Frontal cortex (tissue), 4 donors: ENCODE data around the gene MNS1. TPM values are rescaled to one million over a fixed set of nuclear protein-coding genes. Genes with fewer than 3 reads are reported as not detected.
A peak's percentile ranks its signal among the peaks of the same experiment; 100 is the strongest.
"Not testable (repeated sequence)": the region's sequence is repeated elsewhere in the genome, so short reads cannot be mapped to it uniquely, and the experiment has no call there.

ENCODE experiments used
- DNase-seq, 2 donors: peaks; one replicate each; pipeline ENCODE4 v3.0.0; 2012; ENCODE audit warnings: low spot score in 2 of 2
- FAIRE-seq: peaks from 2 replicates; lab custom pipeline; 2012; peaks lifted over from hg19 to GRCh38; lab: Jason Lieb, UNC
- total RNA-seq: library from RNA; depleted of rRNA; stranded (reverse); fragments of >200 nt; gene quantifications from one replicate; pipeline ENCODE4 v1.2.3, GENCODE V29; 2014
- donor health status: control.
- donor health status: control.
- donor health status: control.

The MNS1 gene
- total RNA-seq, 1 donor from 2014 or later, result 1.2 TPM

DNA sequence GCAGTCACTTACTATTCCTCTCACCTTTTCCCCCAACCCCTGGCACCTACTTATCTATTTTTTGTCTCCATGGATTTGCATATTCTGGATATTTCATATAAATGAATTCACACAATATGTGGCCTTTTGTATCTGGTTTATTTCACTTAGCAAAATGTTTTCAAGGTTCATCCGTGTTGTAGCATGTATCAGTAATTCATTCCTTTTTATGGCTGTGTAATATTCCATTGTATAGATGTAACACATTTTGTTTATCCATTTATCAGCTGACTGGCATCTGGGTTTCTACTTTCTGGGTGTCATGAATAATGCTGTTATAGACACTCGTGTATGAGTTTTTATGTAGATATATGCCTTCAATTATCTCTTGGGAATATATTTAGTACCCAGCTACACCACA, 5.8 kb downstream of the MNS1 start:
- DNase-seq (no peak), FAIRE-seq (no peak)

DNA sequence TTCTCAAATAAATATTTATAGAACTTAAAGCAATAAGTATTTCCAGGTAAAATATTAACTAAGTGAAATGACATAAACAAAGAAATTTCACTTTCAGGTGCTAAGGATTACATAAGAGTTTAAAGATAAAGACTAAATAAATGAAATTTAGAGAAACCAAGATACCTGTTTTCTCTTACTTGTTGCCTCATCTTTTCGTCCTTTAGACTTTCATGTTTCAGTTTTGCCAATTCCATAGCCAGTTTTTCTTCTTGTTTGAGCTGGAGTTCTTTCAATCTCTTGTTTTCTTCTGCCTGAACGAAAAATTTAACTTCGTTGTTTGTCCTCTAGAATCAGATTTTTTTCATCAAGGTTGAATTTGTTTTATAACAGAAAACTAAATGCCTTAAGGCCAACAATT, 8.7 kb downstream of the MNS1 start:
- no peak for FAIRE-seq
- no peak for DNase-seq

DNA sequence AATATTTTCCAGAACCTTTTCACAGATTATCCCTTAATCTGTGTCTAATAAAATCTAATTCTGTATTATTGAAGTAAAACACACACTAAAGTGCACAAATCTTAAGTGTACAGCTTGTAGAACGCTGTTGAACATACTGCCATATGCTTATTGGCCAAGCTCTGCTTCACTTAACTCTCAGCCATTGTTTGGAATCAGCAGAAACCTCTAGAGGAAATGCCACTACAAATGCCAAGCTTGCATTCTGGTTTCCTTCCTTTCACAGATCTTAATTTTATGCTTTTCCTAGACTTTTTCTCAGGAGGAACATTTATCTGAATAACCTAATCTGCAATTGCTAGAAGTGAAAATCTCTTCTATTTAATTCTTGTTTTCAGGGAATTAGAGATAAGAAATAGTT, 10.1 kb downstream of the MNS1 start:
- FAIRE-seq, result no peak
- DNase-seq, result no peak

DNA sequence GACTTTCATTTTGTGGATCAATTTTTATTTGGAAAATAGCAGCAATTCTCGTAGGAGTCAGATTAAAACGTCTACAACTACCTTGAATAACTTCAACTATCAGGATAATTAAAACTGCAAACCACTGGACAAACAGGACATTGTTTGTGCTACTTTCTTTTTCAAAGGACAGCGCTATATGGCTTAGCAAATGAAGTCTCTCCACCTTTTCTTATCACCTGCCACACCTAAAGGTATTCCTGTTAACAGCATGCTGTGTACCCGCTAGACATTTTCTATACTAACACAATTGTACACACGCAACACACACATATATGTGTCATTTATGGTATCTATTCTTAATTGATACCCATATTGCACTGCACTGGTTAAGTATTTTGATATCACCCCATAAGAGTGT, 19.2 kb downstream of the MNS1 start:
- no peak for DNase-seq
- no peak for FAIRE-seq

DNA sequence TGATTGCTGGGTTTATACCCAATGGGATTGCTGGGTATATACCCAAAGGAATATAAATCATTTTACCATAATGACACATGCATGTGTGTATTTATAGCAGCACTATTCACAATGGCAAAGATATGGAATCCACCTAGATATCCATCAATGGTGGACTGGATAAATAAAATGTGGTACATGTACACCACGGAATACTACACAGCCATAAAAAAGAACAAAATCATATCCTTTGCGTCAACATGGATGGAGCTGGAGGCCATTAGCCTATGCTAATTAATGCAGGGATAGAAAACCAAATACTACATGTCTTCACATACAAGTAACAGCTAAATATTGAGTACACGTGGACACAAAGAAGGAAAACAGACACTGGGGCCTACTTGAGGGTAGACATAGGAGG, 22.6 kb downstream of the MNS1 start:
- FAIRE-seq (no peak), DNase-seq (no peak)

DNA sequence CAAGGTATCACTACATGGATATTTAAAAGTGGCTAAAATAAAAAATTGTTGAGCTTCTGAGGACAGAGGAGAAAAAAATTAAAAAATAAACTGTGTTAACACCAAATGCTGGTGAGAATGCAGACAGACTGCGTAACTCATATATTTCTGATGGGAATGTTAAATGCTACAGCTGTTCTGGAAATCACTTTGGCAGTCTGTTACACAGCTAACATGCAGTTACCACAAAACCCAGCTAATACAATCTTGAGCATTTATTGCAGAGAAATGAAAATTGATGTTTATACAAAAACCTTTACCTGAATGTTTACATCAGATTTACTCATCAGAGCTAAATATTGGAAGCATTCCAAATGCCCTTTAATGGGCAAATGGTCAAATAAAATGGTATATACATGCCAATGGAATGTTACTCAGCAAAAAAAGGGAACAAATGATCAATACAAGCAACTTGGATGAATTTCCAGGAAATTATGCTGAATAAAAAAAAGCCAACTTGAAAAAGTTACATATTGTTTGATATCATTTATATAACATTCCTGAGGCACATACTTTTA, 24.6 kb downstream of the MNS1 start:
- no peak for FAIRE-seq
- no peak for DNase-seq

DNA sequence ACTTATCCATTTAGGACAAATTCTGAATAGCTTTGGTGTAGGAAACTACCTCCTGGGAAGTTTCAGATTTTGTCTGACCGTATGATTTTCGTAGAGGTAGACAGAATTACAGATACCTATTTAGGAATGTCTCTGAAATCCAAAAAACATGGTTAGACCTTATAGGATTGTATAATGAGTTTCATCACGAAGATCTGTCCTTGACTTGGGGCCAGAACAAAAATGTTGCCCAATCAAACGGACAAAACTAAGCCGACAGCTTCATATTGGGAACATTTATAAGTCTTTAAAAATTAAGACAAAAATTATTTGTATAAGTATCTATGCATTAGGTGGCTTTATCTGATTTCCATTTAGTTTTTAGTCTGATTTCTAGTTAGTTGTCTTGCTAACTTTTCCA, 32.6 kb downstream of the MNS1 start:
- DNase-seq (no peak), FAIRE-seq (no peak)

DNA sequence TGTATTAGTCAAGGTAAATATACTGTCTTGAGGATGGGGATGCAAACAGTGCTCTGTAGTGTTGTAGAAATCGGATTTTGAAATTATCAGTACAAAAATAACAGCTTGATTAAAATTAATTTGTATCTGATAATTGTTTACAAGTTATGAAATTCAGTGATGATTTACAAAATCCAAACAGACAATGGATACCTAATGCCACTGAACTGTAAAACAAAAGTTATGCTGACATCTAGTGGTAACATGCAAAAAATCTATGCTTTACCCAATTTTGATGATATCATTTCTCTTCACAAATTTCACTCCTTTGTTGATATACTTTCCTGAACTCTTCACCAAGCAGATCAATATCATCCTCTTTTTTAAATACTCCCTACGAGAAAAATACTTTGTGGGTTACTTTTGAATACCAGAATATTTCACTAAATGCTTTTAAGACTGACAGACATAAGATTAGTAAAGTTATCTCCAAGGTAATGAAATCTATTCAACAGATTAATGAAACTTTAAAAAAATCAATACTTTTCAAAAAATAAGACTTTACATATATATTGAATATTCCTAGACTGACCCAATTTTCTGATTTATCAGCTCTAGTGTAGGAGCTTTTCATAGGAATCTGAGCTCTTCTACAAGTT, 36.0 kb downstream of the MNS1 start:
- peak; percentile 1 to 16 for DNase-seq
- FAIRE-seq, result peak; percentile 96

DNA sequence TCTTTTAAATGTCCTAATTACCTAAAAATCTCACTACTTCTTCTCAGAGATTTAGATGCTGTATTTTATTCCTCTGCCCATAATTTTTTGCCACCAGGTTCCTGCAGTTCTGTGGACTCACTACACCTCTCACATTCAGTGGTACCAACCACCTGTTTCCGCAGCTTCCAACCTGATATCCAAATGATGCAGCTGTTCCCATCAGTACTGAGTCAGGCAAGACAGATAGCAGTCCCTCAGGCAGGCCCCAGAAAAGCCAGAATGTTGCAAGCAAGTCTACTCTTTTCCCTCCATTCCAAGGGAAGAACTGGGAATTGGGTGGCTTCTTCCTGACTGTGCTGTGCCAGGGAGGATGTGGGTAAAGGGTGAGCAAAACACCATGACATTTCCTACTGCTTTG, 39.0 kb downstream of the MNS1 start:
- DNase-seq (no peak), FAIRE-seq (no peak)

DNA sequence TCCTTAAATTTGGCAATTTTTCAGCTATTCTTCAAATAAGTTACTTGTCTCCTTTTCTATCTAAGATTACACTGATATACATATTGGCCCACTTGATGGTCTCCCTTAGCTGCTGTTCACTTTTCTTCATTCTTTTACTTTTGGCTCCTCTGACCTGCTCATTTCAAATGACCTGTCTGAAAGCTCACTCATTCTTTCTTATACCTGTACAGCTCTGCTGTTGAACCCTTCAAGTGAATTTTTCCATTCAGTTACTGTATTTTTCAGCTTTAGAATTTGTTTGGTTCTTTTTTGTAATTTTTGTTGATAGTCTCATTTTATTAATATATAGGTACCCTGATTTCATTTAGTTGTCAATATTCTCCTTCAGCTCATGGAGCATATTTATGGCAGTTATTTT, 39.7 kb downstream of the MNS1 start:
- no peak for FAIRE-seq
- DNase-seq, result no peak

DNA sequence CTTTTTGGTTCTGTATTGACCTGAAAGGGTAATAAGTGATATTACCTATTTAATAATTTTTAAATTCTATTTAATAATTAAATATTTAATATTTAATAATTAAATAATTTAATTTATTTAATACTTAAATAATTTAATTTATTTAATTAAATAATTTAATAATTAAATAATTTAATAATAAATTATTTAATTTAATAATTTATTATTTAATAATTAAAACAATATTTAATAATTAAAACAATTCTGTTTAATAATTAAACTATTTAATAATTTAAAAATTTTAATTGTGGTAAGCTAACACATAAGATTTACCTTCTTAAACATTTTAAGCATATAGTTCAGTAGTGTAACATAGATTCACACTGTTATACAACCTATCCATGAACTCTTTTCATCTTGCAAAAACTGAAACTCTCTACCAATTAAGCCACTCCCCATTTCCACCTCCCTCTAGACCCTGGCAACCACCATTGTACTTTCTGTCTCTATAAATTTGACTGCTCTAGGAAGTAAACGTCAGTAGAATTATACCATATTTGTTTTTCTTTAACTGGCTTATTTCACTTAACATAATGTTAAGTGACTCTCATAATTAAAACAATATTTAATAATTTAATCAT, 51.7 kb downstream of the MNS1 start:
- not testable (repeated sequence) for DNase-seq
- peak; percentile 98 for FAIRE-seq

DNA sequence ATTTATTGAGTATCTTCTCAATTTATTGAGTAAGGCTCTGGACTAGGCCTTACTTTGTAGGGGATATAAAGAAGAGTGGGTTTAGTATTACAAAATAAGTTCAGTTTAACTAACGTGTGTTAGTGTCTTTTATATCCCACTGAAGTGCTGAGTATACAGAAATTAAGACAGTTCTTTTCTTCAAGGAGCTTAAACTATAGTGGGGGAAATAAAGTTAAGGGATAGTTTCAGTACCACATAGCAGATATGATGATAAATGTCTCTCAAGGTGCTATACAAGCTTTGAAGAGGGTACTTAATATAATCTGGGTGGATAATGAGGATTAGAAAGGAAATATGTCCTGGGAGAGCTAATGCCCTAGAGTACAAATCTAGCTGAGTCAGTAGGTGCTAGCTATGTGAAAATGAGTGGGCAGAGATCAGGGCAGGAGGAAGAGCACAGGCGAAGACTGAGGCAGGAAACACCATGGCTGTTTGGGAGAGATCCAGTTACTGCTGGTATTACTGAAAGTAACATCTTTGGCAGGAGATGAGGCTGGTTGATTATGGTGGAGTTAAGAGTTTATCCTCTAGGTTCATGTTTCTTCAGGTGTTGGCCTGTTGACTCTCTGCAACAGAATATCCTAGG, 53.7 kb downstream of the MNS1 start:
- DNase-seq, result no peak
- no peak for FAIRE-seq

DNA sequence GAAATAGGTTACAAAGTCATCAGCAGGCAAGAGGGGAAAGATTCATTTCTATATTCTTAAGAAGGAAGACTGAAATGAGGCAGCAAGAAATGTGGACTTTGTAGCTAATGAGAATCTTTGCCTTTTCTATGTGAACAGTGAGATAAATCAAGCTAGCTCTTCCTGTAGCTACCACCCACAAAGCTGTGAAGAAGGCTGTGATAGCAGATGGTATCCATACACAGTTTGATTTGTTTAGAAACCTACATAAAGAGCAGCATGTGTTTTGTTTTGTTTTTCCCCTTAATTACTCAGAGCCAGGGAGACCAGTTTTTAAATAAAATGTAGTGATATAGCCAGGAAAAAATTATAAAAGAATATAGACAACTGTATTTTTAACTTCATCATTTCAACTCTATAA, 54.2 kb downstream of the MNS1 start:
- DNase-seq, result peak in 1 of 2 donors; percentile 2

DNA sequence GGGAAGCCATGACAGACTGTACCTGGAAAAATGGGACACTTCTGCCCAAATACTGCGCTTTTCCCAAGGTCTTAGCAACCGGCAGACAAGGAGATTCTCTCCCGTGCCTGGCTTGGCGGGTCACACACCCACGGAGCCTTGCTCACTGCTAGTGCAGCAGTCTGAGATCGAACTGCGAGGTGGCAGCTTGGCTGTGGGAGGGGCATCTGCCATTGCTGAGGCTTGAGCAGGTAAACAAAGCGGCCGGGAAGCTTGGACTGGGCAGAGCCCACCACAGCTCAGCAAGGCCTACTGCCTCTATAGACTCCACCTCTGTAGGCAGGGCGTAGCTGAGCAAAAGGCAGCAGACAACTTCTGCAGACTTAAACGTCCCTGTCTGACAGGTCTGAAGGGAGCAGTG, 65.7 kb downstream of the MNS1 start:
- not testable (repeated sequence) for FAIRE-seq, DNase-seq

More for the DNA sequence above, 54.2 kb downstream of the MNS1 start:
- no peak for FAIRE-seq

DNA sequence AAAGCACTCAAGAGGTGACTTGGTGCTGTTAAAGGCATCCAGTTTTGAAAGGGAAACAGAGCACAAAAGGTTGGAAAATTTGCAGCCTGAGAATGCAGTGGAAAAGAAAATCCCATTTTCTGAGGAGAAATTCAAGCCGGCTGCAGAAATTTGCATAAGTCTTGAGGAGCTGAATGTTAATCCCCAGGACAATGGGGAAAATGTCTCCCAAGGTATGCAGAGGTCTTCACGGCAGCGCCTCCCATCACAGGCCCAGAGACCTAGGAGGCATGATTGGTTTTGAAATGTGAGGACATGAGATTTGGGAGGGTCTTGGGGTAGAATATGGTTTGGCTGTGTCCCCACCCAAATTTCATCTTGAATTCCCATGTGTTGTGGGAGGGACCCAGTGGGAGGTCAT, 67.6 kb downstream of the MNS1 start:
- DNase-seq, FAIRE-seq: not testable (repeated sequence)

DNA sequence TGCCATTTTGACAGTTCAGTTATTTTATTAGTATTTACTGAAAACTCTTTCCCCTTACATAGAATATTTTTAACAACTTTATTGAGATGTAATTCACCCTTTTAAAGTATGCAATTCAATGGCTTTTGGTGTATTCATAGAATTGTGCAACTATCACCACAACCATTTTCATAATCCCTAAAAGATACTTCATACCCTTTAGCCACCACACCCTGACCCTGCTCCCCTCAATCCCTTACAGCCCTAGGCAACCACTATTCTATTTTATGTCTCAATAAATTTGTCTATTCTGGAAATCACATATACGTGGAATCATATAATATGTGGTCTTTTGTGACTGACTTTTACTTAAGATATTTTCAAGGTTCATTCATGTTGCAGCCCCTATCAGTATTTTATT, 70.0 kb downstream of the MNS1 start:
- FAIRE-seq, result no peak
- DNase-seq, result no peak

DNA sequence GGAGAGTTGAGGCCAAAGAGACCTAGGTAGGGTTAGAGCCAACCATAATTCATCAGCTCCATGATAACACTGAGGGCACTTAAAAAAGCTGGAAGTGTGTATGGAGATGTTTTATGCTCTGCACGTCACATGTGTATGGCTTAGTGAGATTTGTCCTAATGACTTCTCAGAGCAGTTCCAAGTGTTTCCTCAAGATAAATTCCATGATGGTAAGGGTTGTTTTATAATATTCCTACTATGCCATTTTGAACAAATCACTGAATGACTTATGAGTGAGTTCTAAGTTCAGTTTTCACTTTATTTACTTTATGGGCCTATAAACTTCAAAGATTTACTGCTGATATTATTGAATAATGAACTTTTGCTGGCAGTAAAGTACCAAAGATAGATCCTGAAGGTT, 71.7 kb downstream of the MNS1 start:
- no peak for FAIRE-seq
- no peak for DNase-seq

DNA sequence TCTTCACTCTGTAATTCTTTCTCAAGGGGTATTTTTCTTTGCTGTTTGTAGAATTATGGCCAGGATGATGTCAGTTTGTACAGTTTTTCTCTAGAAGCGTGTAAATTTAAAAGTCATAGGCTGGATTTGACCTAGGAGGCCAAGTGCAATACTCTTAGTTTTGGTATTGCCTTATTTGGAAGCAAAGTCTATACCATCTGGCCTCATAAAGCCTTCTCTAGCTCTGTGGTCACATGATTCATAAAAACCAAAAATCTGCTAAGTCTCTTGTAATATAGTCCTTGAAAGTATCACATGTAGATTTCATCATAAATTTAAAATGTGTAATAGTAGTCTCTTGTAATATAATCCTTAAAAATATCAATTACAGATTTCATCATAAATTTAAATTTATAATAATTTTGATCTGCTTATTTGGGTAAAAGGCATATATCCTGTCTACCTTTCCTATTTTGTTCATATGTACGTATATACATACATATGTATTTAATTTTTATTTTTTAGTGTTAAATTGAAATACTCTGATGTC, 74.1 kb downstream of the MNS1 start:
- FAIRE-seq (no peak), DNase-seq (no peak)

DNA sequence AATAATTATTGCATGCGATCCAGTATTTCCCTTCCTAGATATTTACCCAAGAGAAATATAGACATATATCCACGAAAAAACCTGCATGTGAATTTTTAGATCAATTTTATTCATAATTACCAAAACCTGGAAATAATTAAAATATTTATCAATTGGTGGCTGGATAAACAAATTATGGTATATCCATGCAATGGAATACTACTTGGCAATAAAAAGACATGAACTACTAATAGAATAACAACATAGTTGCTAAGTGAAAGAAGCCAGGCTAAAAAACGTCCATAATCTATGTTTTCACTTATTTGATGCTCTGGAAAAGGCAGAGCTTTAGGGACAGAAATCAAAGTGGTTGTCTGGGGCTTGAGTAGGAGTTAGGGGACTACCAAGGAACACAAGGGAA, 79.0 kb downstream of the MNS1 start:
- no peak for FAIRE-seq
- no peak for DNase-seq

DNA sequence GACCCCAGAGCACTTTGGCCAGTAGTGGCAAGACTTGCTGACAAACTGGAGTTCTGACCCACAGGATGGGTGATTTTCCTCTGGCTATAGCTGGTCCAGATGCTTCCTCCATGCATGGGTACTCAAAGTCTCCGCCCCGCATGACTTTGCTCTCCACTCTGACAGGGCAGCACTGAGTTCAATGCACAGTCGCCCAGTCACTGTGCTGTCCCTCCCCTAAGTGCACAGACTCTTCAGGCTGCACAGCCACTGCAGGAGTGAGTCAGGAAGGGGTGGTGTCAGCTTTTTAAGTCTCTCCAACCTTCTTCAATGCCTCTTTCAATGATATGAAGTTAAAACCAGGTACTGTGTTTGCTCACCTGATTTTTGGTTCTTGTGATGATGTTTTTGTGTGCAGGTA, 81.9 kb downstream of the MNS1 start:
- DNase-seq (no peak), FAIRE-seq (no peak)
